BLaER1 (cell line): ENCODE measurements around the gene VIPR2.

Source experiments
- H3K27ac ChIP-seq: shearing (Covaris generic); formaldehyde crosslinking; 2 replicates; pipeline ENCODE4 v1.8.1; 2022
- H3K27me3 ChIP-seq: shearing (Covaris generic); formaldehyde crosslinking; 2 replicates; pipeline ENCODE4 v1.8.1; 2022
- H3K36me3 ChIP-seq: shearing (Covaris generic); formaldehyde crosslinking; 2 replicates; pipeline ENCODE4 v1.8.1; 2022
- H3K4me1 ChIP-seq: shearing (Covaris generic); formaldehyde crosslinking; 2 replicates; pipeline ENCODE4 v1.8.1; 2022
- H3K4me2 ChIP-seq: shearing (Covaris generic); formaldehyde crosslinking; 2 replicates; pipeline ENCODE4 v1.8.1; 2022
- H3K4me3 ChIP-seq: shearing (Covaris generic); formaldehyde crosslinking; 2 replicates; pipeline ENCODE4 v1.8.1; 2022
- H3K9ac ChIP-seq: shearing (Covaris generic); formaldehyde crosslinking; 2 replicates; pipeline ENCODE4 v1.8.1; 2022
- H3K9me3 ChIP-seq: shearing (Covaris generic); formaldehyde crosslinking; 2 replicates; pipeline ENCODE4 v1.8.1; 2022
- H4K20me1 ChIP-seq: shearing (Covaris generic); formaldehyde crosslinking; 2 replicates; pipeline ENCODE4 v1.8.1; 2022
- Cebpa-rat ChIP-seq: shearing (Covaris generic); IDR thresholded peaks from 2 replicates; pipeline ENCODE4 v1.8.1; 2022

Gene VIPR2

GRCh38 chr7:158997471-158997870 lies 147.2 kb downstream of the VIPR2 start:
- H3K36me3 ChIP-seq, result no peaks in the 10 kb centered on the region
- H3K4me1 ChIP-seq, result no peaks in the 10 kb centered on the region
- H3K9me3 ChIP-seq, result peaks cover 35% of the 10 kb centered on the region
- H3K4me3 ChIP-seq, result no peak overlapping the region
- no peak overlapping the region for H3K9ac ChIP-seq
- no peak for TF ChIP-seq Cebpa-rat
- H3K27me3 ChIP-seq, result no peaks in the 10 kb centered on the region
- H4K20me1 ChIP-seq, result no peaks in the 10 kb centered on the region
- H3K4me2 ChIP-seq, result no peak overlapping the region
- no peak overlapping the region for H3K27ac ChIP-seq

- H3K4me2 ChIP-seq, result no peak overlapping the region
- no peaks in the 10 kb centered on the region for H3K36me3 ChIP-seq
- no peak overlapping the region for H3K27ac ChIP-seq
- H3K9ac ChIP-seq, result no peak overlapping the region
- TF ChIP-seq Cebpa-rat, result no peak
- no peak overlapping the region for H3K4me3 ChIP-seq
- H3K9me3 ChIP-seq, result peaks cover 35% of the 10 kb centered on the region
- peaks cover 3% of the 10 kb centered on the region; the same call in 1 of the 2 replicates for H3K4me1 ChIP-seq
- H4K20me1 ChIP-seq, result no peaks in the 10 kb centered on the region
- H3K27me3 ChIP-seq, result no peaks in the 10 kb centered on the region
Measured at GRCh38 chr7:158997110-158997453, 147.6 kb downstream of the VIPR2 start.

- Histone ChIP-seq H3K27me3 (no peaks in the 10 kb centered on the region), H4K20me1 (no peaks in the 10 kb centered on the region), H3K9me3 (peaks cover 35% of the 10 kb centered on the region), H3K27ac (no peak overlapping the region), H3K4me2 (no peak overlapping the region), H3K9ac (no peak overlapping the region), H3K4me3 (no peak overlapping the region), H3K36me3 (no peaks in the 10 kb centered on the region), H3K4me1 (peaks cover 6% of the 10 kb centered on the region; the same call in 1 of the 2 replicates)
- TF ChIP-seq Cebpa-rat, result no peak
Measured at GRCh38 chr7:158996214-158997109, 148.2 kb downstream of the VIPR2 start.

GRCh38 chr7:158995514-158995913 lies 149.2 kb downstream of the VIPR2 start:
- H3K4me2 ChIP-seq, result no peak overlapping the region
- H3K9ac ChIP-seq, result no peak overlapping the region
- no peak for TF ChIP-seq Cebpa-rat
- no peaks in the 10 kb centered on the region for H4K20me1 ChIP-seq
- no peaks in the 10 kb centered on the region for H3K36me3 ChIP-seq
- H3K4me3 ChIP-seq, result no peak overlapping the region
- H3K27ac ChIP-seq, result no peak overlapping the region
- peaks cover 6% of the 10 kb centered on the region; the same call in 1 of the 2 replicates for H3K4me1 ChIP-seq
- peaks cover 35% of the 10 kb centered on the region for H3K9me3 ChIP-seq
- no peaks in the 10 kb centered on the region for H3K27me3 ChIP-seq

- H3K4me2 ChIP-seq, result no peak overlapping the region
- peaks cover 35% of the 10 kb centered on the region for H3K9me3 ChIP-seq
- H3K4me1 ChIP-seq, result peaks cover 6% of the 10 kb centered on the region; the same call in 1 of the 2 replicates
- H4K20me1 ChIP-seq, result no peaks in the 10 kb centered on the region
- H3K4me3 ChIP-seq, result no peak overlapping the region
- H3K27me3 ChIP-seq, result no peaks in the 10 kb centered on the region
- no peak for TF ChIP-seq Cebpa-rat
- H3K36me3 ChIP-seq, result no peaks in the 10 kb centered on the region
- no peak overlapping the region for H3K9ac ChIP-seq
- no peak overlapping the region for H3K27ac ChIP-seq
Measured at GRCh38 chr7:158994687-158995086, 150.0 kb downstream of the VIPR2 start.

GRCh38 chr7:158993591-158993990 lies 151.1 kb downstream of the VIPR2 start:
- no peaks in the 10 kb centered on the region for H3K36me3 ChIP-seq
- H4K20me1 ChIP-seq, result no peaks in the 10 kb centered on the region
- no peak overlapping the region for H3K27ac ChIP-seq
- H3K27me3 ChIP-seq, result no peaks in the 10 kb centered on the region
- no peak overlapping the region for H3K4me2 ChIP-seq
- no peak overlapping the region for H3K4me3 ChIP-seq
- H3K9me3 ChIP-seq, result peaks cover 35% of the 10 kb centered on the region
- H3K9ac ChIP-seq, result no peak overlapping the region
- TF ChIP-seq Cebpa-rat, result no peak
- peaks cover 6% of the 10 kb centered on the region; the same call in 1 of the 2 replicates for H3K4me1 ChIP-seq

GRCh38 chr7:158992759-158993158 lies 151.9 kb downstream of the VIPR2 start:
- H3K4me3 ChIP-seq, result no peak overlapping the region
- no peaks in the 10 kb centered on the region for H4K20me1 ChIP-seq
- H3K9me3 ChIP-seq, result peaks cover 42% of the 10 kb centered on the region
- no peaks in the 10 kb centered on the region for H3K27me3 ChIP-seq
- TF ChIP-seq Cebpa-rat, result no peak
- no peak overlapping the region for H3K27ac ChIP-seq
- peaks cover 6% of the 10 kb centered on the region; the same call in 1 of the 2 replicates for H3K4me1 ChIP-seq
- no peaks in the 10 kb centered on the region for H3K36me3 ChIP-seq
- H3K4me2 ChIP-seq, result no peak overlapping the region; the same call in 1 of the 2 replicates
- H3K9ac ChIP-seq, result no peak overlapping the region

GRCh38 chr7:158991824-158992621 lies 152.6 kb downstream of the VIPR2 start:
- no peak overlapping the region for H3K27ac ChIP-seq
- peak overlapping the region; percentile 36 for H3K4me2 ChIP-seq
- H3K9ac ChIP-seq, result no peak overlapping the region
- no peaks in the 10 kb centered on the region for H3K36me3 ChIP-seq
- no peak overlapping the region for H3K4me3 ChIP-seq
- no peaks in the 10 kb centered on the region for H3K27me3 ChIP-seq
- no peaks in the 10 kb centered on the region for H4K20me1 ChIP-seq
- H3K9me3 ChIP-seq, result peaks cover 44% of the 10 kb centered on the region
- no peak for TF ChIP-seq Cebpa-rat
- H3K4me1 ChIP-seq, result peaks cover 6% of the 10 kb centered on the region; the same call in 1 of the 2 replicates

GRCh38 chr7:158988996-158989395 lies 155.7 kb downstream of the VIPR2 start:
- H3K4me1 ChIP-seq, result peaks cover 6% of the 10 kb centered on the region; the same call in 1 of the 2 replicates
- TF ChIP-seq Cebpa-rat, result no peak
- H3K36me3 ChIP-seq, result no peaks in the 10 kb centered on the region
- no peak overlapping the region for H3K4me2 ChIP-seq
- no peaks in the 10 kb centered on the region for H3K27me3 ChIP-seq
- H3K9me3 ChIP-seq, result peaks cover 47% of the 10 kb centered on the region
- H3K4me3 ChIP-seq, result no peak overlapping the region
- no peak overlapping the region for H3K9ac ChIP-seq
- H3K27ac ChIP-seq, result no peak overlapping the region
- no peaks in the 10 kb centered on the region for H4K20me1 ChIP-seq

GRCh38 chr7:158988302-158988862 lies 156.3 kb downstream of the VIPR2 start:
- no peak for TF ChIP-seq Cebpa-rat
- H3K9ac ChIP-seq, result no peak overlapping the region
- no peak overlapping the region for H3K4me3 ChIP-seq
- no peaks in the 10 kb centered on the region for H3K36me3 ChIP-seq
- peaks cover 6% of the 10 kb centered on the region; the same call in 1 of the 2 replicates for H3K4me1 ChIP-seq
- H3K27ac ChIP-seq, result no peak overlapping the region
- H3K27me3 ChIP-seq, result no peaks in the 10 kb centered on the region
- H4K20me1 ChIP-seq, result no peaks in the 10 kb centered on the region
- H3K4me2 ChIP-seq, result no peak overlapping the region
- H3K9me3 ChIP-seq, result peaks cover 47% of the 10 kb centered on the region
